ENCODE measurements around the gene ADA. TPM values are rescaled to one million over a fixed set of nuclear protein-coding genes. Genes with fewer than 3 reads are reported as not detected.

Gene ADA
- total and polyA plus RNA-seq, 9 of the 15 experiments (the other 6 are each of a cell fraction or from before 2014, with no cell fraction given), result 2.4 to 26.1 (median 5.3) TPM

GRCh38 chr20:44630297-44630696 is 21.2 kb downstream of the ADA start (continued):
- no peak for TF ChIP-seq ZNF778 (CRISPR knock-in tag; IDR thresholded peaks at IDR 0.05)

GRCh38 chr20:44629542-44629941 is 22.0 kb downstream of the ADA start:
- Histone ChIP-seq H3K9me1 (ENCODE audit: control insufficient read depth, insufficient read depth, low read length) (peaks cover 3% of the 10 kb centered on the region), H3K27me3 (ENCODE audit: control insufficient read depth in 2 of 2, insufficient read depth in 2 of 2, low read length in 2 of 2) (peaks cover 0 to 7% of the 10 kb centered on the region in 2 experiments; a peak in 3 of 5 replicates), H3K4me3 (no peak overlapping the region), H3K36me3 (ENCODE audit: control insufficient read depth, insufficient read depth, low read length) (no peaks in the 10 kb centered on the region), H4K20me1 (replicated peaks; ENCODE audit: control insufficient read depth, insufficient read depth, low read length) (0 out of 2 replicates have a peak, but pooled peaks cover 5% of the 10 kb centered on the region), H3K4me1 (replicated peaks in 1 of 2; ENCODE audit: control insufficient read depth in 2 of 2, insufficient read depth in 2 of 2, low read length in 2 of 2) (peaks cover 11 to 14% of the 10 kb centered on the region in 2 experiments; a peak in 4 of 5 replicates), H3K79me2 (ENCODE audit: control insufficient read depth, insufficient read depth, low read length) (no peaks in the 10 kb centered on the region), H3K4me2 (ENCODE audit: insufficient read depth, low read length) (no peak overlapping the region), H3K9me3 (replicated peaks; ENCODE audit: control insufficient read depth, insufficient read depth, low read depth, low read length) (no peaks in the 10 kb centered on the region), H2AFZ (ENCODE audit: low read depth, low read length) (no peak overlapping the region), H3K9ac (ENCODE audit: insufficient read depth in 1 of 2, low read depth in 2 of 2, low read length in 2 of 2) (no peak overlapping the region), H3K27ac (ENCODE audit: extremely low read depth, low read depth, low read length) (no peak overlapping the region)
- no peak for ATAC-seq
- no peak for DNase-seq (ENCODE audit: extremely low read depth in 1 of 4, low spot score in 3 of 4)
- CTCF ChIA-PET (ENCODE audit: low intra/inter-chr PET ratio), result no interaction called here
- intact Hi-C loops (cut with micrococcal nuclease) (no loop called here), in situ Hi-C loops (cut with MboI) (no loop called here)
- no TSS peak for BruUV-seq (replicated peaks)
- 7% methylated on average over 10 of the region's 10 CpGs for WGBS (ENCODE audit: insufficient coverage, low coverage, missing lambda C conversion rate)
- no peak for FAIRE-seq
- TF ChIP-seq E2F4 (CRISPR knock-in tag; IDR thresholded peaks at IDR 0.05; ENCODE audit: low read depth), result no peak
- POLR2A ChIA-PET, result interaction anchor here (1.0 kb wide), 1 partner anchor 19 kb away, joined by 3 read pairs; no protein-coding TSS in a partner anchor

GRCh38 chr20:44629017-44629385 is 22.5 kb downstream of the ADA start:
- H3K4me3 ChIP-seq, result no peak overlapping the region
- in situ Hi-C loops (cut with MboI), result no loop called here
- ChIA-PET CTCF (ENCODE audit: low intra/inter-chr PET ratio) (no interaction called here), POLR2A (interaction anchor here (1.0 kb wide), 1 partner anchor 20 kb away, joined by 3 read pairs; no protein-coding TSS in a partner anchor)
- no peaks in the 10 kb centered on the region for H3K36me3 ChIP-seq (ENCODE audit: control insufficient read depth, insufficient read depth, low read length)
- H3K27ac ChIP-seq (ENCODE audit: extremely low read depth, low read depth, low read length), result no peak overlapping the region
- ATAC-seq (no peak), FAIRE-seq (no peak), DNase-seq (ENCODE audit: extremely low read depth in 1 of 4, low spot score in 3 of 4) (no peak)
- intact Hi-C loops (cut with micrococcal nuclease), result no loop called here
- H2AFZ ChIP-seq (ENCODE audit: low read depth, low read length), result no peak overlapping the region
- H3K9me3 ChIP-seq (replicated peaks; ENCODE audit: control insufficient read depth, insufficient read depth, low read depth, low read length), result no peaks in the 10 kb centered on the region
- H3K4me1 ChIP-seq (replicated peaks in 1 of 2; ENCODE audit: control insufficient read depth in 2 of 2, insufficient read depth in 2 of 2, low read length in 2 of 2), result peaks cover 11 to 14% of the 10 kb centered on the region in 2 experiments; a peak in 4 of 5 replicates
- H3K9me1 ChIP-seq (ENCODE audit: control insufficient read depth, insufficient read depth, low read length), result no peaks in the 10 kb centered on the region
- H4K20me1 ChIP-seq (replicated peaks; ENCODE audit: control insufficient read depth, insufficient read depth, low read length), result 0 out of 2 replicates have a peak, but pooled peaks cover 5% of the 10 kb centered on the region
- H3K9ac ChIP-seq (ENCODE audit: insufficient read depth in 1 of 2, low read depth in 2 of 2, low read length in 2 of 2), result no peak overlapping the region
- H3K79me2 ChIP-seq (ENCODE audit: control insufficient read depth, insufficient read depth, low read length), result no peaks in the 10 kb centered on the region
- BruUV-seq (replicated peaks), result no TSS peak
- peaks cover 0 to 7% of the 10 kb centered on the region in 2 experiments; a peak in 3 of 5 replicates for H3K27me3 ChIP-seq (ENCODE audit: control insufficient read depth in 2 of 2, insufficient read depth in 2 of 2, low read length in 2 of 2)
- WGBS (ENCODE audit: insufficient coverage, low coverage, missing lambda C conversion rate), result 37% methylated on average over 9 of the region's 9 CpGs
- TF ChIP-seq ZNF57 (CRISPR knock-in tag; IDR thresholded peaks at IDR 0.05) (no peak), ZBTB26 (CRISPR knock-in tag; IDR thresholded peaks at IDR 0.05) (no peak), CGGBP1 (CRISPR knock-in tag; IDR thresholded peaks at IDR 0.05) (no peak), KLF13 (tag; IDR thresholded peaks at IDR 0.05; ENCODE audit: borderline replicate concordance, low read depth) (no peak), L3MBTL2 (IDR thresholded peaks at IDR 0.05) (no peak), ERF (CRISPR knock-in tag; IDR thresholded peaks at IDR 0.05) (no peak)
- no peak overlapping the region for H3K4me2 ChIP-seq (ENCODE audit: insufficient read depth, low read length)
